Measurements from ENCODE around the gene SHROOM3.

GRCh38 chr4:76802236-76803021 lies 367.4 kb downstream of the SHROOM3 start:
- TF ChIP-seq POLR2A (IDR thresholded peaks at IDR 0.05), result no peak
- no peak for TF ChIP-seq CTCF (IDR thresholded peaks at IDR 0.05)
